Naive B cell (primary cell): ENCODE data around the gene ADCY1. TPM values are rescaled to one million over a fixed set of nuclear protein-coding genes. Genes with fewer than 3 reads are reported as not detected.
A peak's percentile ranks its signal among the peaks of the same experiment; 100 is the strongest.

Source experiments
- ATAC-seq, 2 donors: fragments of 150-1000 bp; cut with Tn5 transposase; 2 replicates each; pipeline ENCODE4 v1.10.0; 2021; ENCODE audit warnings: low read depth in 2 of 2, mild to moderate bottlenecking in 2 of 2, moderate library complexity in 2 of 2
- DNase-seq: peaks from one replicate; pipeline ENCODE4 v3.0.0; 2022
- H3K27ac Mint-ChIP-seq, 6 donors: one replicate each; pipeline ENCODE4 v1.8.0; 2020 to 2022; ENCODE audit warnings: mild to moderate bottlenecking in 6 of 6, mixed read lengths in 6 of 6, moderate library complexity in 5 of 6, inconsistent platforms in 2 of 6
- H3K27me3 Mint-ChIP-seq, 3 donors: one replicate each; pipeline ENCODE4 v1.8.0; 2021 to 2022; ENCODE audit warnings: mixed read lengths in 3 of 3, mild to moderate bottlenecking in 1 of 3
- H3K36me3 Mint-ChIP-seq, 2 donors: one replicate each; pipeline ENCODE4 v1.8.0; 2020 to 2022; ENCODE audit warnings: mixed read lengths in 2 of 2, inconsistent platforms in 1 of 2, mild to moderate bottlenecking in 1 of 2
- H3K4me1 Mint-ChIP-seq, 3 donors: one replicate each; pipeline ENCODE4 v1.8.0; 2020 to 2022; ENCODE audit warnings: mixed read lengths in 3 of 3, inconsistent platforms in 1 of 3, mild to moderate bottlenecking in 1 of 3, moderate library complexity in 1 of 3
- H3K4me3 Mint-ChIP-seq, 8 donors: one replicate each; pipeline ENCODE4 v1.8.0; 2020 to 2022; ENCODE audit warnings: mild to moderate bottlenecking in 8 of 8, mixed read lengths in 8 of 8, moderate library complexity in 8 of 8, inconsistent platforms in 2 of 8
- H3K9me3 Mint-ChIP-seq, 7 donors: one replicate each; pipeline ENCODE4 v1.8.0; 2020 to 2022; ENCODE audit warnings: mixed read lengths in 7 of 7, mild to moderate bottlenecking in 5 of 7, inconsistent platforms in 2 of 7, moderate library complexity in 1 of 7
- polyA plus RNA-seq, 6 donors: library from polyadenylated mRNA; unstranded; fragments of 300-500 nt; fragmentation: Illumina TruSeq; gene quantifications; one replicate each; pipeline ENCODE4 v1.2.3, GENCODE V29; 2021; ENCODE audit warnings: low read depth in 6 of 6

The ADCY1 gene
- polyA plus RNA-seq, 6 donors from 2014 or later: not detected

GRCh38 chr7:45647967-45648670 lies 74.0 kb downstream of the ADCY1 start:
- Mint-ChIP-seq H3K27ac (no peak overlapping the region), H3K4me1 (no peaks in the 10 kb centered on the region), H3K9me3 (no peaks in the 10 kb centered on the region), H3K4me3 (no peak overlapping the region), H3K27me3 (peaks cover 0 to 7% (median 4%) of the 10 kb centered on the region in 3 donors), H3K36me3 (no peaks in the 10 kb centered on the region)
- DNase-seq (no peak), ATAC-seq (no peak)

- Mint-ChIP-seq H3K27ac (no peak overlapping the region), H3K27me3 (peaks cover 0 to 7% (median 4%) of the 10 kb centered on the region in 3 donors), H3K9me3 (no peaks in the 10 kb centered on the region), H3K4me3 (no peak overlapping the region), H3K4me1 (no peaks in the 10 kb centered on the region), H3K36me3 (no peaks in the 10 kb centered on the region)
- DNase-seq: no peak
- ATAC-seq: no peak
Observed at GRCh38 chr7:45648671-45648995, 74.5 kb downstream of the ADCY1 start.

- ATAC-seq (no peak), DNase-seq (no peak)
- H3K9me3 Mint-ChIP-seq: no peaks in the 10 kb centered on the region
- H3K27ac Mint-ChIP-seq: no peak overlapping the region
- peak overlapping the region in 1 of 8 donors; percentile 67 for H3K4me3 Mint-ChIP-seq
- H3K4me1 Mint-ChIP-seq: no peaks in the 10 kb centered on the region
- H3K36me3 Mint-ChIP-seq: no peaks in the 10 kb centered on the region
- H3K27me3 Mint-ChIP-seq: peaks cover 0 to 4% (median under 1%) of the 10 kb centered on the region in 3 donors
Observed at GRCh38 chr7:45649560-45650346, 75.6 kb downstream of the ADCY1 start.

GRCh38 chr7:45650404-45651394 lies 76.5 kb downstream of the ADCY1 start:
- no peaks in the 10 kb centered on the region for H3K9me3 Mint-ChIP-seq
- H3K4me3 Mint-ChIP-seq: no peak overlapping the region
- DNase-seq (no peak), ATAC-seq (no peak)
- peaks cover 0 to 4% (median 0%) of the 10 kb centered on the region in 3 donors for H3K27me3 Mint-ChIP-seq
- H3K36me3 Mint-ChIP-seq: no peaks in the 10 kb centered on the region
- H3K27ac Mint-ChIP-seq: no peak overlapping the region
- no peaks in the 10 kb centered on the region for H3K4me1 Mint-ChIP-seq

- ATAC-seq (no peak), DNase-seq (no peak)
- H3K4me1 Mint-ChIP-seq: no peaks in the 10 kb centered on the region
- H3K27ac Mint-ChIP-seq: peak overlapping the region in 2 of 6 donors; percentile 13 to 21
- no peaks in the 10 kb centered on the region for H3K9me3 Mint-ChIP-seq
- no peak overlapping the region for H3K4me3 Mint-ChIP-seq
- H3K27me3 Mint-ChIP-seq: peaks cover 0 to 4% (median 0%) of the 10 kb centered on the region in 3 donors
- H3K36me3 Mint-ChIP-seq: no peaks in the 10 kb centered on the region
Observed at GRCh38 chr7:45651540-45651939, 77.4 kb downstream of the ADCY1 start.

- Mint-ChIP-seq H3K4me3 (peak overlapping the region in 1 of 8 donors; percentile 37), H3K4me1 (no peaks in the 10 kb centered on the region), H3K27ac (no peak overlapping the region), H3K36me3 (no peaks in the 10 kb centered on the region), H3K9me3 (no peaks in the 10 kb centered on the region), H3K27me3 (peaks cover 0 to 4% (median 0%) of the 10 kb centered on the region in 3 donors)
- DNase-seq (no peak), ATAC-seq (no peak)
Observed at GRCh38 chr7:45652630-45653029, 78.5 kb downstream of the ADCY1 start.

GRCh38 chr7:45653209-45653907 lies 79.2 kb downstream of the ADCY1 start:
- H3K9me3 Mint-ChIP-seq: no peaks in the 10 kb centered on the region
- no peaks in the 10 kb centered on the region for H3K4me1 Mint-ChIP-seq
- ATAC-seq (no peak), DNase-seq (no peak)
- H3K27ac Mint-ChIP-seq: no peak overlapping the region
- H3K4me3 Mint-ChIP-seq: no peak overlapping the region
- H3K27me3 Mint-ChIP-seq: no peaks in the 10 kb centered on the region
- no peaks in the 10 kb centered on the region for H3K36me3 Mint-ChIP-seq

GRCh38 chr7:45654341-45654740 lies 80.2 kb downstream of the ADCY1 start:
- no peak overlapping the region for H3K27ac Mint-ChIP-seq

GRCh38 chr7:45655539-45655938 lies 81.4 kb downstream of the ADCY1 start:
- no peaks in the 10 kb centered on the region for H3K4me1 Mint-ChIP-seq
- H3K4me3 Mint-ChIP-seq: no peak overlapping the region
- ATAC-seq (no peak), DNase-seq (no peak)
- no peak overlapping the region for H3K27ac Mint-ChIP-seq
- peaks cover 0 to 13% (median 0%) of the 10 kb centered on the region in 3 donors for H3K27me3 Mint-ChIP-seq
- no peaks in the 10 kb centered on the region for H3K9me3 Mint-ChIP-seq
- H3K36me3 Mint-ChIP-seq: no peaks in the 10 kb centered on the region

More at GRCh38 chr7:45654341-45654740, 80.2 kb downstream of the ADCY1 start:
- no peaks in the 10 kb centered on the region for H3K36me3 Mint-ChIP-seq
- ATAC-seq: no peak
- H3K27me3 Mint-ChIP-seq: peaks cover 0 to 1% (median 0%) of the 10 kb centered on the region in 3 donors
- H3K9me3 Mint-ChIP-seq: no peaks in the 10 kb centered on the region
- H3K4me3 Mint-ChIP-seq: no peak overlapping the region
- H3K4me1 Mint-ChIP-seq: no peaks in the 10 kb centered on the region
- no peak for DNase-seq

GRCh38 chr7:45656431-45656830 lies 82.3 kb downstream of the ADCY1 start:
- Mint-ChIP-seq H3K27me3 (peaks cover 0 to 17% (median 0%) of the 10 kb centered on the region in 3 donors), H3K4me1 (no peaks in the 10 kb centered on the region), H3K9me3 (no peaks in the 10 kb centered on the region), H3K36me3 (no peaks in the 10 kb centered on the region), H3K4me3 (no peak overlapping the region), H3K27ac (peak overlapping the region in 1 of 6 donors; percentile 22)
- DNase-seq (no peak), ATAC-seq (no peak)

GRCh38 chr7:45657136-45657889 lies 83.1 kb downstream of the ADCY1 start:
- no peak for ATAC-seq
- Mint-ChIP-seq H3K36me3 (no peaks in the 10 kb centered on the region), H3K4me3 (no peak overlapping the region), H3K4me1 (no peaks in the 10 kb centered on the region), H3K9me3 (no peaks in the 10 kb centered on the region), H3K27ac (peak overlapping the region in 1 of 6 donors; percentile 20), H3K27me3 (peaks cover 0 to 17% (median 0%) of the 10 kb centered on the region in 3 donors)
- no peak for DNase-seq
